SK-N-SH (cell line): ENCODE measurements around the gene ST8SIA3. TPM values are rescaled to one million over a fixed set of nuclear protein-coding genes. Genes with fewer than 3 reads are reported as not detected.

ENCODE experiments used
- polyA plus RNA-seq, 3 experiments: library from polyadenylated mRNA; depleted of rRNA; stranded (reverse); fragments of >200 nt; gene quantifications; 2 replicates each; pipeline ENCODE4 v1.2.3, GENCODE V29; 2012

The ST8SIA3 gene
- polyA plus RNA-seq, 1 of the 3 experiments (the other 2 are of a cell fraction) = 0.05 TPM

Other genes with a start within 250 kb of the ST8SIA3 start
- not detected in 2 replicates for gene BOD1L2, start 205.5 kb upstream of the ST8SIA3 start, polyA plus RNA-seq (2012; rRNA removed)
- gene ONECUT2, start 82.8 kb downstream of the ST8SIA3 start, polyA plus RNA-seq (2012; rRNA removed) = 0.10 and 0.16 TPM in 2 replicates
- gene FECH, start 234.1 kb downstream of the ST8SIA3 start, polyA plus RNA-seq (2012; rRNA removed) = 44.4 and 45.3 TPM in 2 replicates